Esophagus squamous epithelium (tissue), 4 donors: ENCODE results near the gene NUP210L.

Experiments
- CTCF ChIP-seq, 6 experiments: fragments of 450-650 bp in 4 of 6; fragments of 200-600 bp in 2 of 6; sonication (generic) in 2 of 6; IDR thresholded peaks; one replicate each; pipeline ENCODE4 v1.5.1; 2016 to 2019; ENCODE audit warnings: antibody characterized with exemption in 6 of 6, mild to moderate bottlenecking in 4 of 6, moderate library complexity in 4 of 6
- POLR2A ChIP-seq, 4 donors: fragments of 450-650 bp; IDR thresholded peaks; one replicate each; pipeline ENCODE4 v1.6.1; 2017; ENCODE audit warnings: antibody characterized with exemption in 4 of 4, mild to moderate bottlenecking in 4 of 4, moderate library complexity in 3 of 4

GRCh38 chr1:153968408-153968807 lies 186.5 kb downstream of the NUP210L start:
- TF ChIP-seq CTCF (IDR thresholded peaks at IDR 0.05) (no peak), POLR2A (IDR thresholded peaks at IDR 0.05) (no peak)
